Caco-2 (cell line): ENCODE data around the gene S100Z. TPM values are rescaled to one million over a fixed set of nuclear protein-coding genes. Genes with fewer than 3 reads are reported as not detected.
"Not testable (repeated sequence)": the region's sequence is repeated elsewhere in the genome, so short reads cannot be mapped to it uniquely, and the experiment has no call there.

Experiments
- BruUV-seq: library from RNA; stranded (reverse); fragments of 400-500 nt; replicated peaks from 2 replicates; lab custom pipeline; 2021; lab: Mats Ljungman, UMichigan
- CTCF ChIA-PET: fragments of 300-600 bp; sonication (Branson Sonifier 250); formaldehyde crosslinking; loops from one replicate; lab custom pipeline; 2022; ENCODE audit warnings: antibody characterized with exemption; lab: Charles Lee
- POLR2A ChIA-PET: fragments of 300-600 bp; sonication (Branson Sonifier 250); formaldehyde crosslinking; loops from one replicate; lab custom pipeline; 2022; ENCODE audit warnings: antibody characterized with exemption; lab: Charles Lee
- DNase-seq, 2 experiments: peaks; one replicate each; pipeline versions ENCODE4 v3.0.0 to v3.0.0-alpha.2; 2020 to 2022
- H3K27me3 ChIP-seq: replicated peaks from 2 replicates; pipeline ENCODE4 v1.6.0; 2011; ENCODE audit warnings: low read length; ENCODE audit not compliant: control insufficient read depth, insufficient read depth
- H3K36me3 ChIP-seq: 2 replicates; pipeline ENCODE4 v1.5.1; 2011; ENCODE audit warnings: low read length; ENCODE audit not compliant: control insufficient read depth, insufficient read depth
- H3K4me1 ChIP-seq: fragments of 250-450 bp; sonication (Bioruptor Pico); 2 replicates; pipeline ENCODE4 v1.5.1; 2020; ENCODE audit warnings: mild to moderate bottlenecking
- H3K4me3 ChIP-seq: 2 replicates; pipeline ENCODE4 v1.5.1; 2011; ENCODE audit warnings: low read depth, mild to moderate bottlenecking, control low read depth, low read length
- H3K9me3 ChIP-seq: fragments of 250-450 bp; sonication (Bioruptor Pico); 2 replicates; pipeline ENCODE4 v1.5.1; 2020; ENCODE audit warnings: mild to moderate bottlenecking, moderate library complexity
- H3K27ac Mint-ChIP-seq: one replicate; pipeline ENCODE4 v1.8.0; 2022; ENCODE audit warnings: mixed read lengths; ENCODE audit not compliant: unreplicated experiment
- H3K27me3 Mint-ChIP-seq: one replicate; pipeline ENCODE4 v1.8.0; 2022; ENCODE audit warnings: mixed read lengths; ENCODE audit not compliant: insufficient read depth, unreplicated experiment
- H3K36me3 Mint-ChIP-seq: one replicate; pipeline ENCODE4 v1.8.0; 2022; ENCODE audit warnings: mild to moderate bottlenecking, mixed read lengths; ENCODE audit not compliant: insufficient read depth, unreplicated experiment
- H3K4me1 Mint-ChIP-seq: one replicate; pipeline ENCODE4 v1.8.0; 2022; ENCODE audit warnings: low read depth, mixed read lengths; ENCODE audit not compliant: unreplicated experiment
- H3K4me3 Mint-ChIP-seq: one replicate; pipeline ENCODE4 v1.8.0; 2022; ENCODE audit warnings: mild to moderate bottlenecking, moderate library complexity, mixed read lengths; ENCODE audit not compliant: unreplicated experiment
- H3K9me3 Mint-ChIP-seq: one replicate; pipeline ENCODE4 v1.8.0; 2022; ENCODE audit warnings: mixed read lengths; ENCODE audit not compliant: unreplicated experiment
- intact Hi-C: fragments of 100-400 bp; cut with micrococcal nuclease; formaldehyde crosslinking; loops from one replicate; pipeline ENCODE4 v1.10.0; 2022; ENCODE audit not compliant: unreplicated experiment
- total RNA-seq: library from RNA; stranded (reverse); gene quantifications from 2 replicates; pipeline ENCODE4 v1.2.3, GENCODE V29; 2022
- TF ChIP-seq, protein P1 (sequence below), 2 experiments: fragments of 200-600 bp in 1 of 2; IDR thresholded peaks; 1 replicate in 1 of 2; 2 replicates in 1 of 2; pipeline versions ENCODE4 v1.5.1 to v1.8.0; 2011 to 2022; ENCODE audit warnings: antibody characterized with exemption in 1 of 2, control low read depth in 1 of 2, inconsistent platforms in 1 of 2, low read depth in 1 of 2, low read length in 1 of 2, mild to moderate bottlenecking in 1 of 2, moderate library complexity in 1 of 2; ENCODE audit not compliant: insufficient read depth in 1 of 2, severe bottlenecking in 1 of 2, unreplicated experiment in 1 of 2

The S100Z gene
- total RNA-seq, 1 experiment from 2014 or later = 0.66 TPM

GRCh38 chr5:76944638-76945037 lies 94.8 kb downstream of the S100Z start:
- DNase-seq = no peak
- peaks cover 15% of the 10 kb centered on the region for H3K4me1 Mint-ChIP-seq
- no peaks in the 10 kb centered on the region for H3K9me3 Mint-ChIP-seq
- H3K4me3 ChIP-seq = no peak overlapping the region
- CTCF ChIA-PET = no interaction called here
- BruUV-seq = no TSS peak
- no peak overlapping the region for H3K27ac Mint-ChIP-seq
- no peaks in the 10 kb centered on the region for H3K9me3 ChIP-seq
- H3K4me1 ChIP-seq = peaks cover 7% of the 10 kb centered on the region; the same call in 1 of the 2 replicates
- no peaks in the 10 kb centered on the region for H3K27me3 ChIP-seq
- H3K36me3 ChIP-seq = no peaks in the 10 kb centered on the region
- TF ChIP-seq, protein P1, sequence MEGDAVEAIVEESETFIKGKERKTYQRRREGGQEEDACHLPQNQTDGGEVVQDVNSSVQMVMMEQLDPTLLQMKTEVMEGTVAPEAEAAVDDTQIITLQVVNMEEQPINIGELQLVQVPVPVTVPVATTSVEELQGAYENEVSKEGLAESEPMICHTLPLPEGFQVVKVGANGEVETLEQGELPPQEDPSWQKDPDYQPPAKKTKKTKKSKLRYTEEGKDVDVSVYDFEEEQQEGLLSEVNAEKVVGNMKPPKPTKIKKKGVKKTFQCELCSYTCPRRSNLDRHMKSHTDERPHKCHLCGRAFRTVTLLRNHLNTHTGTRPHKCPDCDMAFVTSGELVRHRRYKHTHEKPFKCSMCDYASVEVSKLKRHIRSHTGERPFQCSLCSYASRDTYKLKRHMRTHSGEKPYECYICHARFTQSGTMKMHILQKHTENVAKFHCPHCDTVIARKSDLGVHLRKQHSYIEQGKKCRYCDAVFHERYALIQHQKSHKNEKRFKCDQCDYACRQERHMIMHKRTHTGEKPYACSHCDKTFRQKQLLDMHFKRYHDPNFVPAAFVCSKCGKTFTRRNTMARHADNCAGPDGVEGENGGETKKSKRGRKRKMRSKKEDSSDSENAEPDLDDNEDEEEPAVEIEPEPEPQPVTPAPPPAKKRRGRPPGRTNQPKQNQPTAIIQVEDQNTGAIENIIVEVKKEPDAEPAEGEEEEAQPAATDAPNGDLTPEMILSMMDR (IDR thresholded peaks at IDR 0.05; ENCODE audit: insufficient read depth in 1 of 2, low read depth in 1 of 2, low read length in 1 of 2, severe bottlenecking in 1 of 2, unreplicated experiment in 1 of 2) = no peak
- H3K4me3 Mint-ChIP-seq = no peak overlapping the region
- no peaks in the 10 kb centered on the region for H3K27me3 Mint-ChIP-seq
- intact Hi-C loops = no loop called here
- no peaks in the 10 kb centered on the region for H3K36me3 Mint-ChIP-seq
- POLR2A ChIA-PET = no interaction called here

DNA sequence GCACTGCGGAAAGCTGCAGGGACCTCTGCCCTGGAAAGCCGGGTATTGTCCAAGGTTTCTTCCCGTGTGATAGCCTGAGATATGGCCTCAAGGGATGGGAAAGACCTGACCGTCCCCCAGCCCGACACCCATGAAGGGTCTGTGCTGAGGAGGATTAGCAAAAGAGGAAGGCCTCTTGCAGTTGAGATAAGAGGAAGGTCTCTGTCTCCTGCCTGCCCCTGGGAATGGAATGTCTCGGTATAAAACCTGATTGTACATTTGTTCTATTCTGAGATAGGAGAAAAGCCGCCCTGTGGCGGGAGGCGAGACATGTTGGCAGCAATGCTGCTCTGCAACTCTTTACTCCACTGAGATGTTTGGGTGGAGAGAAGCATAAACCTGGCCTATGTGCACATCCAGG lies 95.4 kb downstream of the S100Z start:
- BruUV-seq, intact Hi-C loops: not testable (repeated sequence)

GRCh38 chr5:76946090-76946489 lies 96.3 kb downstream of the S100Z start:
- Mint-ChIP-seq H3K36me3 (no peaks in the 10 kb centered on the region), H3K4me3 (no peak overlapping the region), H3K27ac (no peak overlapping the region), H3K9me3 (no peaks in the 10 kb centered on the region), H3K27me3 (no peaks in the 10 kb centered on the region), H3K4me1 (peaks cover 15% of the 10 kb centered on the region)
- no TSS peak for BruUV-seq
- POLR2A ChIA-PET = no interaction called here
- TF ChIP-seq, protein P1 (IDR thresholded peaks at IDR 0.05; ENCODE audit: insufficient read depth in 1 of 2, low read depth in 1 of 2, low read length in 1 of 2, severe bottlenecking in 1 of 2, unreplicated experiment in 1 of 2) = no peak
- Histone ChIP-seq H3K36me3 (no peaks in the 10 kb centered on the region), H3K4me3 (no peak overlapping the region), H3K4me1 (peaks cover 7% of the 10 kb centered on the region; the same call in 1 of the 2 replicates), H3K27me3 (no peaks in the 10 kb centered on the region), H3K9me3 (no peaks in the 10 kb centered on the region)
- CTCF ChIA-PET = no interaction called here
- intact Hi-C loops = no loop called here
- DNase-seq = no peak

More for the DNA sequence above, 95.4 kb downstream of the S100Z start:
- H3K9me3 ChIP-seq, H3K27ac Mint-ChIP-seq, POLR2A ChIA-PET, H3K36me3 ChIP-seq, H3K27me3 ChIP-seq, H3K4me1 ChIP-seq, H3K9me3 Mint-ChIP-seq, CTCF ChIA-PET, H3K27me3 Mint-ChIP-seq, H3K4me3 Mint-ChIP-seq, H3K36me3 Mint-ChIP-seq, H3K4me3 ChIP-seq: not testable (repeated sequence)
- H3K4me1 Mint-ChIP-seq = peaks cover 15% of the 10 kb centered on the region
- DNase-seq = peak in 1 of 2 experiments; percentile 10
